Measurements from ENCODE around the gene PCK2.
A peak's percentile ranks its signal among the peaks of the same experiment; 100 is the strongest.

The PCK2 gene

DNA sequence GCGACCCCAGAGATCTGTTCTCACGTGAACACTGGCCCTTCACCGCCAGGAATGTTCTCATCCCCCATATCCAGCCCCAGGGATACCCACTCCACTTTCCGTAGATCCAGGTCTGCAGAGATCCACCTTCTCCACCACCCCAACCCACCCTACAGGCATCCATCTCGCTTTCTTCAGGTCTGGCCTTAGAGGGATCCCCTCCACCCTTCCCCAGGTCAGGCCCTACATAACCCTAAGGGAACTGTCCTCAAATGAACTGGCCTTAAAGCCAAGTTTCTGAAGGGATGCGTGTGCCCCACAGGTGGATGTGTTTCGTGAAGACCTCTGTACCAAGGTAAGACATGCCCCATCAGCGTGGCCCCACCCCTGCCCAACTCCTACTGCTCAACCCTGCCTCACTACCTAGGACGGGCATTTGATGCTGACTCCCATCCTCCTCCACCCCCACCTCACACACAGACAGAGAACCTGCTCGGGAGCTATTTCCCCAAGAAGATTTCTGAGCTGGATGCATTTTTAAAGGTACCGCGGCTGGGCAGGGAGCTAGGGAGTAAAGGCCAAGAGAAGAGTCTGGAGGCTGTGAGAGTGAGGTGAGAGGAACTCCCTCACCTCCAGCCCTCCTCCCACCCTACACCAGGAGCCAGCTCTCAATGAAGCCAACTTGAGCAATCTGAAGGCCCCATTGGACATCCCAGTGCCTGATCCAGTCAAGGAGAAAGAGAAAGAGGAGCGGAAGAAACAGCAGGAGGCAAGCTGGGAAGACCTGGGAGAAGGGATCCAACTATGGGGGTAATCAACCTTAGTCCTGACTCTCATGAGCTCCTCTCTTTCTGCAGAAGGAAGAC, 42.8 kb downstream of the PCK2 start:
- DNase-seq (ENCODE audit: low read depth in 3 of 3), result no peak

DNA sequence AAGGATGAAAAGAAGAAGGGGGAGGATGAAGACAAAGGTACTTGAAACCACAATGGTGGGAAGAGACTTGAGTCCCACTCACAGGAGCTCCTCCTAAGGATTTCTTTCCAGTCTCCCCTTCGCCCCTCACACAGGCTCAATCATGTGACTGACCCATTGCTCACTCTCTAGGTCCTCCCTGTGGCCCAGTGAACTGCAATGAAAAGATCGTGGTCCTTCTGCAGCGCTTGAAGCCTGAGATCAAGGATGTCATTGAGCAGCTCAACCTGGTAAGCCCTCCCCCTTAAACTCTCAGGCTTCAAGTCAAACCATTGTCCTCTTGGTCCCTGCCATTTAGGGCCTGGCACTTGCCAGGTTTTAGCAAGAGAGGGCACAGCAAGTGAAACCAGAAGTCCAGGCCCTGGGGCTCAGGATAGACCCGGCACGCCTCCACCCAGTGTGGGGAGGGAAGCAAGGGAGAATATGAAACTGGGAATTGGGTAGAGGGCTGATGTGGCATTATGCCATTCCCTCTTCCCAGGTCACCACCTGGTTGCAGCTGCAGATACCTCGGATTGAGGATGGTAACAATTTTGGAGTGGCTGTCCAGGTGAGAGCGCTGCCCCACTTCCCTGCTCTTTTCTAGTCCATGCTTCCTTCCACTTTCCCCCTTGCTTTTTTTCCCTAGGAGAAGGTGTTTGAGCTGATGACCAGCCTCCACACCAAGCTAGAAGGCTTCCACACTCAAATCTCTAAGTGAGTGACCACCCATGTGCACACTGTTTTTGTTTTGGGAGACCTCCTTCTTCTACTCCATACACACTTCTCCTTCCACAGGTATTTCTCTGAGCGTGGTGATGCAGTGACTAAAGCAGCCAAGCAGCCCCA, 43.7 kb downstream of the PCK2 start:
- DNase-seq (ENCODE audit: low read depth in 3 of 3), result no peak

DNA sequence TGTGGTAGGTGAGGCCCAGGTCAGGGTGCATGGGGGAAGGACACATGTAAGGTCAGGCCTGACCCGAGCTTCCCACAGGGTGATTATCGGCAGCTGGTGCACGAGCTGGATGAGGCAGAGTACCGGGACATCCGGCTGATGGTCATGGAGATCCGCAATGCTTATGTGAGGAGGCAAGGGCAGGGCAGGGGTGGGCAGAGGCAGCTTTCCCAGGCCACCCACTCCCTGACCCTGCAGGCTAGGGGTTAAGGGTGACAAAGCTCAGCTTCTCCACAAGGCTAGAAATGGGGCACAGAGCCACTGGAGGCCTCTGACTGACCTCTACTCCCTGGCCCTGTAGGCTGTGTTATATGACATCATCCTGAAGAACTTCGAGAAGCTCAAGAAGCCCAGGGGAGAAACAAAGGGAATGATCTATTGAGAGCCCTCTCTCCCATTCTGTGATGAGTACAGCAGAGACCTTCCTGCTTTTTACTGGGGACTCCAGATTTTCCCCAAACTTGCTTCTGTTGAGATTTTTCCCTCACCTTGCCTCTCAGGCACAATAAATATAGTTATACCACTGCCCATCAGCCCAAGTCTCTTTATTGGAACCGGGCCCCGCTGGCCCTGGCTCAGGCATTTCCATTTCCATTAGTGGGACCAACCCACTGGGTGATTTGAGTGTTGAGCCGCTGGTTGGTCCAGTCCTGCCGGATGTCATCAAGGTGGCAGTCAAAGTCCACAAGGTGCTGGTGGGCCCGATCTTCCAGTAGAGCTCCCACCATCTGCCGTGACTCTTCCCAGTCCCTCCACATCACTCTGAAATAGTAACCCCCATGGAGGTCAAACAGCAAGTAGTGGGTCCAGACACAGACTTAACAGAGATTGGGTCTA, 44.5 kb downstream of the PCK2 start:
- DNase-seq (ENCODE audit: low read depth in 3 of 3), result no peak

DNA sequence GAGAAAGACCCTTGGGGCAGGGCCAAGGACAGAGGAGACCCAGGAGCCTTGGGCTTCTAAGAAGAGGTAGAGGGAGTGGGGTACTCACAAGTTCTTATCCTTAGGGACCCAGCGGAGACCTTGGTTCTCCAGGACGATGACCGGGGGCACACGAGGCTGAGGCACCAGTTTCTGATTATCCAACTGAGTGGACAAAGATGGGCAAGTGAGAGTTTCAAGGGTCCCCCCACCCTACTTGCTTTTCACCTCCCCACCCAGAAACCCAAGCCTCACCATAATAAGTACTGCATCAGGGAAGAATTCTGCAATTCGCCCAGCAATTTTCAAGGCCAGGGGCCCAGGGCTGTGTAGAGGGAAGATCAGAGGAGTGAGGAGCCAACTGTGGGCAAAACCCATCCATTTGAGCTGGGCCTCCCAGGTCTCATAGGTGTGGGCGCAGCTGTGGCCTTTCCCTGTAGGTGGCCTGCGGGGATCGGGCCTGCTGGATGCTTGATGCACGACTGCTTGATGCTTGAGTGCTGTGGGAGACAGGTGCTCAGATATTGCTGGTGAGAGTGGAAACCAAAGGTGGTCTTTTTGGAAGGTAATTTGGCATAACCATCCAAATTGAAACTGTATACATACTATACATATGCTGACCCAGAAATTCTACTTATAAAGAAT, 45.3 kb downstream of the PCK2 start:
- peak in 1 of 3 experiments; percentile 34 for DNase-seq (ENCODE audit: low read depth in 3 of 3)

DNA sequence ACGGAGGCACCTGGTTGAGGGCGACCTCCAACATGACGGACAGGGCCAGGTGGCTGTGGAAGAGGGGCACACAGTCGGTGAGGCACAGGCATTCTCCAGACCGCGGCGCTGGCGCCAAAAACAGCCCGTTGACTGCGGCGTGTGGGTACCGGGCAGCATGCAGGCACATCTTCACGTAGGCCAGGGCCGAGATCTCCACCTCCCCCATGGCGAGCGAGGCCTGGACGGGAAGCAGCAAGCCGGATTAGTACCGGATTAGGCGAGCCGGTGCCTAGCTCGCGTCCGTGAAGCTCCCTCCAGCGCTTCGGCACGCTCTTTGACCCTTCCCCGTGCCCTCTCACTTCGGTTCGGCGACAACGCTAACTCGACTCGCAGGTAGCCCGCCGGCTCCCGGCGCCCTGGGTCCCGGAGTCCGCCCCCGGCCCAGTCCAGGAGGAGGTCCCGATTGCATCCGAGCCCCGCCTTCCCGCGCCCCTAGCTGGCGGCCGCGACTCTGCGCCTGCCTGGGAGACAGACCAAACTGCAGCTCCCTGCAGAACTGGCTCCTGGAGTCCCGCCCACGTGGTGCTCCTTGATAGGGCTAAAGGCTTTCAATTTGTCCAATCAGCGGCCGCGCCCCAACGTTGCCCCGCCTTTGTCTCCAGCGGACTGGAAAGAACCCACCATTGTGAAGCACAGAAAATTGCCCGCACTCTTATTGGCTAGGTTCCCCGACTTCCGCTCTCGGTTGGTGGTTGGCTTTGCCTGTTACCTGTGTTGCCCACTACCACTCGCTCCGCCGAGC, 47.2 kb downstream of the PCK2 start, which contains the start of gene EMC9:
Gene EMC9 (minus strand): TSS at position 495 of the 784 bp plus-strand sequence. CDS start 287 bp downstream, at position 208.
- DNase-seq (ENCODE audit: low read depth in 3 of 3), result peak; percentile 97 to 100 (median 100)

DNA sequence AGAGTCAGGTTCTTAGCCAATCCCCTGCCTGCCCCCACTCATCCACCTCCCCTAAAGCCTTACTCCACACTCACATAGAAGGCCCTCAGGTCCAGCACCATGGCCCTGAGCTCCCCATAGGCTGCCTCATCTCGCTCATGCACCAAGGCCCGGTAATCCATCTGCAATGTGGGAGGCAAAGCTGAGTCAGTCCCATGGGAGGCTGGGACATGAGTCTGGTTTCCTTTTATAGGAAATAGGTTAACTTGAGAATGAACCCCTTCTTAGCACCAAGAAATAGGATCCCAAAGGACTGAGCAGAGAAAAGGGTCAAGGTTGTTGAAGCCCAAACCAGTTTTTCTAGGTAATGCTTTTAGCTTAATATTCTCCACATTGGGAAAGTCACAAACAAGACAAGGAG, 49.4 kb downstream of the PCK2 start:
- DNase-seq (ENCODE audit: low read depth in 3 of 3), result no peak

DNA sequence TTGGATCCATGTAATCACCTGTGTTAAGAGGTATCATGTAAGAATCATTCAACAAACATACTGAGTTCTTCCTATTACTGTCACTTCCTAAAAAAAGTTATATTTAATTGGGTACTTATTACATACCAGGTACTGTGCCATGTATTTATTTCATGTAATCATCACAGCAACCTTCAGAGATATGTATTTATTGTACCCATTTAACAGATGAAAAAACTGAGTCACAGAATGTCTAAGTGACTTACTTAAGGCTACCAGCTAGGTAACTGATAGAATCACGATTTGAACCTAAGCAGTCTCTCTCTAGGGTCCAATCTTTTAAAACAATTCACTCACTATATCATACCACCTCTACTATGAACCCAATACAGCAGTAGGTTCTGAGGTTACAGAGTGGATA, 50.3 kb downstream of the PCK2 start:
- DNase-seq (ENCODE audit: low read depth in 3 of 3), result no peak

DNA sequence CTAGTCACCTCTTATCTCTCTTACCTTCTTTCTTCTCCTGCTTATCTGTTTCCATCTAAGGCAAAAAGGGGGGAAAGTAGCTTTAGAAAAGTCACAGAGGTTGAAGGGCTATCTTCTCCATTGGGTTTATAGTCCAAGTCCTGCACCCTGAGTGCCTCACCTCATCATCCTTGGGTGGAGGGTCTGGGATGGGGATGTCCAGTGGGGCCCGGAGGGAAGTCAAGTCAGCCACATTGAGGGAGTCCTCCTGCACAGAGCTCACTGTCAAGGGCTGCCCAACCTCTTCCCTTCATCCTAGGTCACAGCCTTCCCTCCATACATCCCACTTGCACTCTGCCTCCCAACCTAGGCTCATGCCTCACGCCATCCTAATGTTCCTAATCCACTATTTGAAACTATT, 51.1 kb downstream of the PCK2 start:
- DNase-seq (ENCODE audit: low read depth in 3 of 3), result no peak

DNA sequence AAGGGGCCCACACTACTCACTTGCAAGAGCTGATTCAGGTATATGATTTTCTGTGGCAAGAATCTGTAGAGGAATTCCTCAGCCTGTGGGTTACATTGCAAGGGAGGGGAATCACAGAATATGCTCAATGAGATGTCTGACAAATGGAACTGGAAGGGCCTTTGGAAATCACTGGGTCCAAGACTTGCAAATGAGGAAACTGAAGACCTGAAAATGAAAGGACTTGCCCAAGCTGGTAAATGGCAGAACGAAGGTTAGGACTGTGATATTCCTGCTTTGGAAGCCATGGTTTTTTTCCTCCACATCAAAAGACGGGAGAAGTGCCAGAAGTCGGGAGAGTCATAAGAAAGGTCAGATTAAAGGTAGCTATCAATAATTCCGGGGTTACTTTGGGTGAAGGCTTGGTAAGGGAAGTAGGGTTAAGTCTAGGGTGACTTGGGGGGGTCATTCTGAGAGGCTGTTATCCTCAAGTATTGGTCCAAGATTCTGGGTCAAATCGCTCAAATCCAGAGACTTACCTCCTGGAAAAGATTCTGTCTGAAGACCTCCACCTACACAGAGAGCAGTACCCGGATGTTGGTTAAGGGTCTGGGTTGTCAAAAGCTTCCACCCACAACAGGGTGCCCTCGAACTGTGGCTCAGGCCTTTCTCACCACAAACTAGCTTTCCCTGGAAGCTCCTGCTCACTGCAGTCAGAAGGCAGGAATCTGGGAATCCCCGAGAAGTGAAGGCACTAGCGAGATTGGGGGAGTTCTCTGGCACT, 51.8 kb downstream of the PCK2 start:
- DNase-seq (ENCODE audit: low read depth in 3 of 3), result no peak

DNA sequence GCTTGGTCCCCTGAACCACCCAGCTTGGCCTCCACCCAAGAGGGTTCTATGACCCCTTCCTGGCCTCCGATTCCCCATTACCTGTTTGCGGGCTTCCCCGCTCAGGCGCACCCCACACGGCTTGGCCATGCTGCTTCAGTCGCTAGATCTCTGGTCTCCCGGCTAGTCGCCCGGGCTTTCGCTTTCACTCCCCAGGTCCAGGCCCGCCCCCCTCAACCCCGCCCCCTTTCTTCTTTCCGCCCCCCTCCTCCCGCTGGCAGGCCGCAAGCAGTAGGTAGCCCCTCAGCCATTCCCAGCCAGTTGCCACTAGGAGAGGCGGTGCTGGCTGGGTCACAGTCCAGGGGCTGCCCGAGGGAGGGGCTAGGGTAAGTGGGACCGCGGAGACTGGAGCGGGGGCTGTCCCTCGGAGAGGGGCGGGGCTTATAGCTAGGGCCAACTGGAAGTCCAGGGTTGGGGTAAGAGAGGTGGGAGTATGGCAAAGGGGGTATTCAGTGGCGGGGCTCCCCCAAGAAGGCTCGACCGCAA, 52.4 kb downstream of the PCK2 start, which contains the start of gene PSME2:
Gene PSME2 (minus strand): TSS at position 158 of the 525 bp plus-strand sequence. CDS start 29 bp downstream, at position 129.
- DNase-seq (ENCODE audit: low read depth in 3 of 3), result peak; percentile 77 to 94 (median 78)

DNA sequence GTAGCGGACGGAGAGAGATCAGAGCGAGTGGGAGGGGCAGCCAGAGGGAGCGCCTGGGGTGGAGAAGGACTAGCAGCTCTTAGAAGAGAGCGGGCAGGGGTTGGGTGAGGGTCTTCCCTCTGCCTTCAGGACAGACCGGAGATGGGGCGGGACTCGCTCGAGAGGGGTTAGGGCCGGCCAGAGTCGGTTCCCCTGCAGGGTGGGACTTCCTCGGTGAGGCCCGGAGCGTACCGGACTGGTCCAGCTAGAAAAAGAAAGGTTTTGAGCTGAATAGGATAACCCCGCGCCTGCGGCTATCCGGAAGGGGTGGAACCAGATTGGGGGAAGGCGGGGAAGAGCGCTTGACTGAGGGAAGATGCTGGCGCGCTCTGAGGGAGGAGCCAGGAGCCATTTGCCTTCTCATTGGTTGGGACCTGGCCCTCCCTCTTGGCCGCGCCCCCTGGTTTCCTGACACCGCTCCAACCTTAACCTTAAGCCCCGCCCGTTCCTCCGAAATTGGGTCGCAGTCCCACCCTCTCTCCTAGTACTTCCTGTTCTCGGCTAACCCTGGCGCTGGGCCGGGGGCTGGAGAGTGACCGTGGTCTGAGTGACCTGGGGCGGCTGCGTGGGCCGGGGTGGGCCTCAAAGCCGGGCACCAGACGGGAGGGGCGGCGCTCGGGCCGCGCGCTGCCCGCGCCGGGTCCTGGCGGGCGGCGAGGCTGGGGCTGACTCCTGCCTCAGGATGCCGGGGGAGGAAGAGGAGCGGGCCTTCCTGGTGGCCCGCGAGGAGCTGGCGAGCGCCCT, 53.1 kb downstream of the PCK2 start, which contains the start of gene RNF31:
Gene RNF31 (plus strand): TSS at position 521 of the 783 bp plus-strand sequence. CDS start 201 bp downstream, at position 722.
- DNase-seq (ENCODE audit: low read depth in 3 of 3), result peak; percentile 95 to 99 (median 96)

DNA sequence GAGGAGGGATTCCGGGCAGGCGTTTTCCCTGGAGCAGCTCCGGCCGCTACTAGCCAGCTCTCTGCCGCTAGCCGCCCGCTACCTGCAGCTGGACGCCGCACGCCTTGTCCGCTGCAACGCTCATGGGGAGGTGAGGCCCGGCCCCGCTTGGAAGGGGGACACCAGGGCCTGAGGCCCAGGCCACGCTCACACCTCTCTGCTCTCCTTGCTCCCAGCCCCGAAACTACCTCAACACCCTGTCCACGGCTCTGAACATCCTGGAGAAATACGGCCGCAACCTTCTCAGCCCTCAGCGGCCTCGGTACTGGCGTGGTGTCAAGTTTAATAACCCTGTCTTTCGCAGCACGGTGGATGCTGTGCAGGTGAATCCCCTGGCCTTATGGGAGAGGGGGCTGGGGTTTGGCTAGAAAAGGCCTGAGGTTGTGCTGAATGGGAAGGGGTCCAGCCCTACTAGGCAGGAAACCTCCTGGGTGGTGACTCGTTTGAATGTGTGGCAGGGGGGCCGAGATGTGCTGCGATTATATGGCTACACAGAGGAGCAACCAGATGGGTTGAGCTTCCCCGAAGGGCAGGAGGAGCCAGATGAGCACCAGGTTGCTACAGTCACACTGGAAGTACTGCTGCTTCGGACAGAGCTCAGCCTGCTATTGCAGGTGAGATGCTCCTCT, 53.8 kb downstream of the PCK2 start:
- DNase-seq (ENCODE audit: low read depth in 3 of 3), result no peak

DNA sequence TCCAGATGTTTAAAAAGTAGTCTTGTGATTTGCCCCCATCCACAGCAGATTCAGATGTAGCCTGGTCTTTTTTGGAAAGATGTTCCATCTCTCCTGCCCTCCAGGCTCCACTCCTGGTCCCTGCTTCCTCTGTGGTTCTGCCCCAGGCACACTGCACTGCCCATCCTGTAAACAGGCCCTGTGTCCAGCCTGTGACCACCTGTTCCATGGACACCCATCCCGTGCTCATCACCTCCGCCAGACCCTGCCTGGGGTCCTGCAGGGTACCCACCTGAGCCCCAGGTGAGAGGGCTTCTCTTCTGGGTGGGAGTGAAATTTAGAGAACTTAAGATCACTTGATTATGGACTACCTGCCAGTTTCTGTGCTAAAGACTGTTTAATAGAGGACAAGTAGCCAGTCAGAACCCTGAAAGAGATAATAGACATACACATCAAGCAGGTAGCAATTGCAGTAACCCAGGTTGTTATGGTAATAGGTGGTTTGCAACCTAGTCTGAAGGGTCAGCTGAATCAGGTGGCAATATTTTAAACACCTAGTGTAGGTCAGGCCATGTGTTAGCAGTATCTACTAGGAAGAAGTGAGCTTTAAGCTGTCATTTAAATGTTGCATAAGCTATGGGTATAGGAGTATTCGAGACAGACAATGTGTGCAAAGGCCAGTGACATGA, 55.3 kb downstream of the PCK2 start:
- DNase-seq (ENCODE audit: low read depth in 3 of 3), result no peak

DNA sequence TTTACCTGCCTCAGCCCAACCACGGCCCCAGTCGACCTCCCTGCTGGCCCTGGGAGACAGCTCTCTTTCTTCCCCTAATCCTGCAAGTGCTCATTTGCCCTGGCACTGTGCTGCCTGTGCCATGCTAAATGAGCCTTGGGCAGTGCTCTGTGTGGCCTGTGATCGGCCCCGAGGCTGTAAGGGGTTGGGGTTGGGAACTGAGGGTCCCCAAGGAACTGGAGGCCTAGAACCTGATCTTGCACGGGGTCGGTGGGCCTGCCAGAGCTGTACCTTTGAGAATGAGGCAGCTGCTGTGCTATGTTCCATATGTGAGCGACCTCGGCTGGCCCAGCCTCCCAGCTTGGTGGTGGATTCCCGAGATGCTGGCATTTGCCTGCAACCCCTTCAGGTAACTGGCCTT, 56.0 kb downstream of the PCK2 start:
- no peak for DNase-seq (ENCODE audit: low read depth in 3 of 3)

DNA sequence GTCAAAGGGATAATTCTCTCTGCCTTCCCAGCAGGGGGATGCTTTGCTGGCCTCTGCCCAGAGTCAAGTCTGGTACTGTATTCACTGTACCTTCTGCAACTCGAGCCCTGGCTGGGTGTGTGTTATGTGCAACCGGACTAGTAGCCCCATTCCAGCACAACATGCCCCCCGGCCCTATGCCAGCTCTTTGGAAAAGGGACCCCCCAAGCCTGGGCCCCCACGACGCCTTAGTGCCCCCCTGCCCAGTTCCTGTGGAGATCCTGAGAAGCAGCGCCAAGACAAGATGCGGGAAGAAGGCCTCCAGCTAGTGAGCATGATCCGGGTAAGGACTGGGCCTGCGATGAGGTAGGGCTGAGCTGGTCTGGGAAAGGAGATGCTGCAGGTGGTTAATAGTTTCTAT, 56.5 kb downstream of the PCK2 start:
- no peak for DNase-seq (ENCODE audit: low read depth in 3 of 3)

DNA sequence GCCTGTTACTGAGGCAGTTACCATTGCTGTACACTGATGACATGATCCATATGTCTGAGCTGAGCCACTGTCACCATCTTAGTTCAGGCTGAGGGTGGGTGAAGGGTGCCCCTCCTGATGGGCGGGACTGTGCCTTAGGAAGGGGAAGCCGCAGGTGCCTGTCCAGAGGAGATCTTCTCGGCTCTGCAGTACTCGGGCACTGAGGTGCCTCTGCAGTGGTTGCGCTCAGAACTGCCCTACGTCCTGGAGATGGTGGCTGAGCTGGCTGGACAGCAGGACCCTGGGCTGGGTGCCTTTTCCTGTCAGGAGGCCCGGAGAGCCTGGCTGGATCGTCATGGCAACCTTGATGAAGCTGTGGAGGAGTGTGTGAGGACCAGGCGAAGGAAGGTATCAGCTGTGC, 56.9 kb downstream of the PCK2 start:
- no peak for DNase-seq (ENCODE audit: low read depth in 3 of 3)
